Activated T-cell treated with anti-CD3 and anti-CD28 coated beads for 1 hour (primary cell): ENCODE data around the gene HECTD4.
A peak's percentile ranks its signal among the peaks of the same experiment; 100 is the strongest.

Experiments
- DNase-seq: peaks from one replicate; pipeline ENCODE4 v3.0.0-alpha.2; 2020; ENCODE audit warnings: low read depth

HECTD4 gene

DNA sequence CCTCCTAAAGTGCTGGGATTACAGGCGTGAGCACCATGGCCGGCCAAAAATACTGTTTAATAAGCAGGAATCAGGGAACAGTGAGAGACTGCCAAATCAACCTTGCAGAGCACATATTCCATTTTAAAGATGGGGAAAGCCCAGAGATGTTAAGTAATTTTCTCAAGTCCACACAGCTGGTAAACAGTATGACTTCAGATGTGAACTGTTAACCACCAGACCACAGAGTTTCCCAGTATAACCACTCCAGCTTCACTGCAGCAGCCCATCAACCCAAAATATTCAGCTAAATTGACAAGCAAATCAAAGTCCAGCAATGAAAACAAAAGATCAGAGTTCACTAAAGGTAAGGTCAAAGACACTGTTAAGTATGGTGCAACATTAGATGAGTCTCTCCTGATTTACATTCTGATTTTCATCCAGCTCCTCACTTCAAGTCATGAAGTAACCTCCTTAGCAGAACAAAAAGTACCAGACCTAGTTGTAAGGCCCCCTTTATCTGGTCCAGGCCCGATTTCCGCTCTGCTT lies 174.8 kb downstream of the HECTD4 start:
- no peak for DNase-seq

DNA sequence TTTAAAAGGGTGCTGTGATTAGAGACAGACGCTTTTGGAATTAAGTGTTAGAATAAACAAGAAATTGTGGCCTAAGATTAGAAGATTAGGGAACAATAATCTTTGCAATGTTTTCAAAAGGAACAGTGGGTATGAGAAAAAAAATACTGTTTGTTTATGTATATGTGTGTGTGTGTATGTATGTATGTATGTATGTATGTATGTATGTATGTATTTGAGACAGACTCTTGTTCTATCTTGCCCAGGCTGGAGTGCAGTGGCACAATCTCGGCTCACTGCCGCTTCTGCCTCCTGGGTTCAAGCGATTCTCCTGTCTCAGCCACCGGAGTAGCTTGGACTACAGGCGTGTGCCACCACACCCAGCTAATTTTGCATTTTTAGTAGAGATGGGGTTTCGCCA lies 175.3 kb downstream of the HECTD4 start:
- DNase-seq: no peak

DNA sequence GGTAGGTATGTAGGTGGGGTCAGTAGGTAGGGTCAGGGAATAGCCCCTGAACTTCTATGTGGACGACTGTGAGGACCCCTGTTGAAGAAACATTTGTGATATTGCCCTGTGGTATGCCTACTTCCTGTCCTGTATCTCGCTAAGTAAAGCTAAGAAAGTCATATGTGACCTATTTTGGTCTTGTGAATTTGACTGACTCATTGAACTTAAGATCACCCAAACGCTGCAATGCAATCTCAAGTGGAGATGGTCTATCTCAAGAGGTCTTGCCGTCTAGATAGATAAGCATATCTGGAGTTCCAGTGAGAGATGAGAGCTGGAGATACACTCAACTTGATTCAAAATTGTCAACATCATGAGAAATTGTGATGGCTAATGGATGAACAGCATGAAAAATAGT lies 183.1 kb downstream of the HECTD4 start:
- no peak for DNase-seq

DNA sequence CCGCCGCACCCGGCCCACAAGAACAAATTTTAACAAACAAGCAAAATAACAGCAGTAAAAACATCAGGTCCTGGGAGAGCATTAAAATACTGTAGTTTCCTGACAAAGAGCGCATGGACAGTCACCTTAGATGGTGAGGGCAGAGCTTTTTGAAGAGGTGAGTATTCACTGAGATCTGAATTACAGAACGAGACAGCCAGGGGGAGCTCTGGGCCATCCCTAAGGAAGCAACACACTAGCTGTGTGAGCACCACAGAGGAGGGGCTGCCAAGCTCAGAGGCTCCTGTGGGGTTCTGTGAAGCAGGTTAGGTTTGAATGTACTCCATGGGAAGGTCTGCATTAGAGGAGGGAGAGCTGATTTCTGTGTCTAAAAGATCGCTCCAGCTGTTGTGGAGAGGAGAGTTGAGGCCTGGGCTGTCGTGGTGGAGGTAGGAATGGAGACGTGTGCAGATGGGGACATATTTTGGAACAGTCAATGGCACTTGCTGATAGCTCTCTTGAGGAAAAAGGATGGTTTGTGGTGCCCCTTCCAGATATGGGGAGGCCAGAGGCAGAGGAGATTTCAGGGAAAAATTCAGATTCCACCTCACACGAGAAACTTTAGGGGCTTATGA lies 184.0 kb downstream of the HECTD4 start:
- DNase-seq: peak; percentile 26

DNA sequence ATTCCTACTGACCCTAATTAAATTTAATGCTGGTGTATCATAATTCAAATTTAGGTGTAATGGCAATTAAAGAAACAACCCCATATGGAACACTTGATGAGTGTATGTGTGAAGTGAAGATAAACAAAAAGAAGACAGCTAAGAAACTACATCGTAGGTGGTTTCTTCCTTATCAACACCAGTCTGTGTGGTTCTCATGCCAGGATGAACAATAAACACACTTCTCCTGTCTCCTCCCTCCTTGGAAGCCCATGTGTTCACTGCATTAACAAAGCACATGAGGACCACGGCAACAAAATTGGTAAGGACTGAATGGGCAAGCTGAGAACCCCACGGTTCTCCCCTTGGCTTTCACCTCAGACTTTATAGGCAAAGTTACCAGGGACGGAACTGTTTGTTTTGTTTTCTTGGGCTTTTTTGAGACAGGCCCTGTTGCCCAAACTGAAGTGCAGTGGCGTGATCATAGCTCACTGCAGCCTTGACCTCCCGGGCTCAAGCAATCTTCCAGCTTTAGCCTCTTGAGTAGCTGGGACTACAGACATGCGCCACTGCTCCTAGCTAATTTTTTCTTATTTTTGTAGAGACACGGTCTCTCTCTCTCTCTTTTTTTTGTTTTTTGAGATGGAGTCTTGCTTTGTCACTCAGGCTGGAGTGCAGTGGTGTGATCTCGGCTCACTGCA lies 185.9 kb downstream of the HECTD4 start:
- no peak for DNase-seq

DNA sequence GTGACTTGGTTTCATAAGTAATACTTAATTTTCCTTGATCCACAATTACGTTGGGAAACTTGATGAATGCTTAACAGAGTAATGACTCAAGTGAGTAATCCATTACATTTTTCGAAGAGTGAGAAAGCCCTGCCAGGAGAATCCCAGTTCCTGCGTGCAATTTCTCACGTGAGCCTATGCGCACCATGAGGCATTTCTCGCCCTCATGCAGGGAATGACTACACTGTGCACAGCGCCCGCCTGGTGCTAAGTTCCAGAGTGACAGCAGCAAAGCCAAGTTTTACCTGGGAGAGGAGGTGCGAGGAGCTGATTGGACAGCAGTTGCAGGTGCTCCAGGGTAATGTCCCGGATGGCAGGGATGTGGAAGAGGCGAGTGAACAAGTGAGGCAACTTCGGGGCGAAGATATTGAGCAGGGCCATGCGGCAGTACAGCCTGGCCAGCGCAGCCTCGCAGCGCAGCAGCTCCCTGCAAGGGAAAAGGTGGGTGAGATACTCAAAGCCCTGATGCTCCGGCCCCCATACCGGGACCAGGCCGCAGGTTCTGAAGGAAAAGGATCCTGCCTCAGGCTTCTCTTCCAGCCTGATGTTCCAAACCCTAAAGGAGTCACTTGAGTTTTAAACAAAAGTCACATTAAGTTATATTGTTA lies 187.5 kb downstream of the HECTD4 start:
- no peak for DNase-seq

DNA sequence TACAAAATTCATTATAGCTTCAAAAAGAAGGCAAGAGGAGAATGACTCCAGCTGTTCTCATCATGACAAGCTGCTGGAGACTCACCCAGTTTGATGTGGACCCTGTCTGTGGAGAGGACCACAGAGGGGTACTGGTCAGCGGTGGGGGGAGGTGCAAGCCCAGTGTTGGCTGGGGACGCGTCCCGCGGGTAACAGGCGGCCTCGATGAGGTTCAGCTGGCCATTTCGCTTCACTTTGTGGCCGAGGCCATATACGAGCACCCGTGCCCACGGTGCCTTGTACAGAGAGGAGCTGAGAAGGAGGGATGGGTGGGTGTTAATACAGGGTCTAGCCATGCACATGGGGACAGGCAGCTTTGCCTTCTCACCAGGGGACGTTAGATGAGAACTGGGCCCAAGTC lies 189.8 kb downstream of the HECTD4 start:
- no peak for DNase-seq

DNA sequence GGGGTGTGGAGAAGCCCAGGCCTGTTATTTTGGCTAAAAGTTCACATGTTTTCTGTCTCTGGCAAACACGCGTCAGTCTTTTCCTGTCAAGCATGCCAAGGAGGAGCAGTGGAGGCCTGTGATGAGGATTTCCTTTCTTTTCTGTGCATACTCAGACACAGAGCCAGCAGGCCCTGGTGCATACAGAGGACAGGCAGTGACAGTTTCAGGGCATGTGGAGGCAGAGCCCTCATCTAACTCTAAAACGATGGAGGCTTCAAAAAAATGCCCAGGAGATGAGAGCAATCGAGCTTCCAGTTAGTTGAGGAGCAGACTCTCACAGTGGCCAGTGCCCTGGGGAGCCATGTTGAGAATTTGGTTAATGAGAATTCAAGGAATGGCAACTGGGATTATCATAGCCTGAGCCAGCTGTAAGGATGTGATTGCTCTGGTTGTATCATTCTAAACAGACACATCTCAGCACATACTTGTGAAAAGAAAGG lies 190.3 kb downstream of the HECTD4 start:
- DNase-seq: no peak

DNA sequence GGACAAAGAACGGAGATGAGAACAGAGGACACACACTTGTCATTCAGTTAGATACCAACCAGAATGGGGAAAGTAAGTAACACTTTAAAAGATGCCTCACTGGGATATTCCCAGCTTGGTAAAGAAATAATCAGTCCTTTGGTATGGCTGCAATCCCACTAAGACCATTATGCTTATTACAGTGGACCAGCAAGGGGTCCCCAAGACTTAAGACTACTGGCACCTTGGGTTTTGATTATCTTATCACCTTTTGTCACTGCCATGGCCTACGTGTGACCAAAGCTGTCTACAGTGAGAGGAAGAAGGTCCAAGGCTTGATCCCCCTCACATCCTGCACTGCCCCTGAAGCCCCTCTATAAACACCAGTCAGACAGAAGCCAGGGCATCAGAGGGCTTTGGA lies 191.0 kb downstream of the HECTD4 start:
- DNase-seq: no peak

DNA sequence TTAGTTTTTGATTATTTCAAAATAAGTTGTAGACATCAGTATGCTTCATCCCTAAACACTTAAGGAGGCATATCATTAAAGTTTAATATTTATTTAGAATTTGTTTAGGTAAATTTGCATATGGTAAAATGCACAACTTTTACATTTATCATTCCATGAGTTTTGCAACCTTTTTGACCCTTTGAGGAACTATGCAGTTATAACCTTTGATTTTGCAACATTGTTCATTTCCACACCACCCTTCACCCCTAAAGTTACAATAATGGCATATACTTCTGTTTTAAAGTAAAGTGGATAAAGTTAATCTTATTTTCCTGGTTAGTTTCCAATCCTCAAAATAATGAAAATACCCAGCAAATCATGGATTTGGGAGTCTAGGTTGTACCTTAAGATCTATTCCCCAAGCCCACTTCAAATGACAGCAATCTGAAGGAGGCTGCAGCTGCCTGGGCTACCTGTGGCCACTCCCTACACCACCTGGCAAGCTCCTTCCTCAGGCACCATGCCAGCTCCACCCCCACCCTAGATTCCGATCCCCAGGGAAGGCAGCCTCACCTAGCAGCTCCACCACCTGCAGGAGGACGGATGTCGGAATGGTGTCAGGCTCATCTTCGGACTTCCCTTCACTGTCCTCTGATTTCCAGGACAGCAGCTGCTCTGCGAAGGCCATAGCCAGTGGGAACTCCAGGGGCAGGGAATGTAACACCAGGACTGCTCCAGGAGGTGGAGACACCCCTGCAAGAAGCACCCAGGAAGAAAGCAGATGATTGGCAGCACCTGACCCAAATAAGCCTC lies 191.8 kb downstream of the HECTD4 start:
- no peak for DNase-seq

DNA sequence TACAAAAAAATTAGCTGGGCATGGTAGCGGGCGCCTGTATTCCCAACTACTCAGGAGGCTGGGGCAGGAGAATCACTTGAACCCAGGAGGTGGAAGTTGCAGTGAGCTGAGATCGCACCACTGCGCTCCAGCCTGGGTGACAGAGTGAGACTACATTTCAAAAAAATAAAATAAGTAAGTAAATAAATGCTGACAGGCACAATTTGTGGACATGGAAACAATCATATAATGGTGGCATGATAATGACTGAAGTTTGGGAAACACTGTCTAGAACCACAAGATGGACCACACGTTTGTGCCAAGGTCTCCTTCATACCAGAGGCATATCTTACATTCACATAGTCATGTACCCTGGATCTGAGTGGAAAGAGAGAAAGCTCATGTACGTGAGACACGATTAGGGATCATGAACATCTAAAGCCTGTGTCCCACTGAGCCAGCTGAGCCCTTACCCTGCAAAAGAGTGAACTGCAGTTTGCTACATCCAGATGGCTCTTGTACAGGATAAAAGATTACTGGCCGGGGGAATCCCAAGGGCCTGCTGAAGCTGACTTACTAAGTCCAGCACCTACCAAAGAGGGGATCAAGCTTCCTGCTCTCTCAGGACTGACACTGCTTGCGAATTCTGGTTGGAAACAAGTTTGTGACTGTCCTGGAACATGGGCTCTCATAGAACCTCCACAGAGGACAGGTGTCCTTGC lies 194.0 kb downstream of the HECTD4 start:
- DNase-seq: no peak

DNA sequence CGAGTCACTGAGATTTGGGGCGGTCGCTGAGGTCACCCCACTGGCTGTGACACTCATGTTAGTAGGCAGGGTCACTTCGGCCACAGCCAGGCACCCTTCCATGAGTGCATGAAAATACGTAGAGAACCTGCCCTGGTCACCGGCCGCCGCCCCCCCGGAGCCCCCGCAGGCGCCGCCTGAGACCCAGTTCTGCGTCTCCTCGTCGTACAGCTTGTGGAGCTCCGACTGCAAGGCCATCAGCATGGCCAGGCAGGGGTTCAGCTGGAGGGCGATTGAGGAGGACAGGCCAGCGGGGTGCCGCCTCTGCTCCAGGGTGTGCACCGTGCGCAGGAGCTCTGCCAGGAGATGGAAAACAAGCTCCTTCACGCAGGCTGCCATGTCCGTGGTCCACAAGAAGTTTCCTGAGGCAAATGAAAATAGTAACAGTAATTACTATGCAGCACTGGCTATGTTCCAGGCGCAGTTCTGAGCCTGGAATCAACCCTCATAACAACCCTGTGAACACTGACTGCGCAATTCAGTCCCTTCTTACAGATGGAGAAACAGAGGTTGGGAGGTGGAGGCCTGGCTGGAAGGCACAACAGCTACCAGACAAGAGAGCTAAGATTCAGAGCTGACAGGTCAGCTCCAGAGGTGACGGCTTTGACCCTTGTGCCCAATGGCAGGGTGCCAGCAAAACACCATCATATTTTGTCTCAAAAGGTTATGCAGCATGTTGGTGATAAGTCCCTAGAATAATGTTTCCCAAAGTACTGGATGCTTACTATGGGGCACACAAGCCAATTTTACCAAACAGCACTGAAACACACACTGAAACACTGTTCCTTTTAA lies 196.9 kb downstream of the HECTD4 start:
- no peak for DNase-seq

DNA sequence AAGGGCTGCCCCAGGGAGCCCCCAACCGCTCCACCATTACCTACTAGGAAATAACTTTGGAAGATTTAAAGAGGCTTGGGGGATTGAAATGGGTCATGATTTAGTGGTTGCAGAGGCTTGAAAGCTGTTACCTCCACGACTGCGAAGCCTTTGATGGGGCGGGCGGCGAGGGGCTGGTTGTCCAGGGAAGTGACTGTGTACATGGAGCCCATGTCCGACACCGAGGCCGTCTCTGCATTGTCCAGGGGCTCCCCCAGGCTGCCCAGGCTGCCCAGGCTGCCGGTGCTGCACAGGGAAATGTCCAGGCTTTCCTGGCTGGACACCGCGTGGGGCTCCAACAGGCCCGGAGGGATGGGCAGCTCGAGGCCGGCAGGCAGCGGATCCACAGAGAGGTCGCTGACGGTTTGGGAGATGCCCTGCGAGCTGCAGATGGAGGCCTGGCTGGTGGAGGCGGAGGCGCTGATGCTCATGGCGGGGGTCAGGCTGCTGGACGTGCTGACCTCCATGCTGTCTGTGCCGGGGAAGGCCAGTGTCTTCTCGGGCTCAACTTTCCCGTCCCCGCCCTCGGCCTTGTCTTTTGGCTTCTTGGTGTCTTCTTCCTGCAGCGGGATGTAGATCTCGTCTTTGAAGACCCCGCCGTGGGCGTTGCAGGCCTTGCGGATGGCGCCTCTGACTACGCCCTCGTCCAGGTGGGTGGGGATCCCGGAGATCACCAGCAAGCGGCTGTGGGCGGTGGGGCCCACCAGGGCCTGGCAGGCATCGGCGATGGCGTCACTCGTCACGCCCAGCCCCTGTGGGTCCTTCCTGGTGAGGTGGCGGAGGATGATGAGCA lies 198.0 kb downstream of the HECTD4 start:
- no peak for DNase-seq

DNA sequence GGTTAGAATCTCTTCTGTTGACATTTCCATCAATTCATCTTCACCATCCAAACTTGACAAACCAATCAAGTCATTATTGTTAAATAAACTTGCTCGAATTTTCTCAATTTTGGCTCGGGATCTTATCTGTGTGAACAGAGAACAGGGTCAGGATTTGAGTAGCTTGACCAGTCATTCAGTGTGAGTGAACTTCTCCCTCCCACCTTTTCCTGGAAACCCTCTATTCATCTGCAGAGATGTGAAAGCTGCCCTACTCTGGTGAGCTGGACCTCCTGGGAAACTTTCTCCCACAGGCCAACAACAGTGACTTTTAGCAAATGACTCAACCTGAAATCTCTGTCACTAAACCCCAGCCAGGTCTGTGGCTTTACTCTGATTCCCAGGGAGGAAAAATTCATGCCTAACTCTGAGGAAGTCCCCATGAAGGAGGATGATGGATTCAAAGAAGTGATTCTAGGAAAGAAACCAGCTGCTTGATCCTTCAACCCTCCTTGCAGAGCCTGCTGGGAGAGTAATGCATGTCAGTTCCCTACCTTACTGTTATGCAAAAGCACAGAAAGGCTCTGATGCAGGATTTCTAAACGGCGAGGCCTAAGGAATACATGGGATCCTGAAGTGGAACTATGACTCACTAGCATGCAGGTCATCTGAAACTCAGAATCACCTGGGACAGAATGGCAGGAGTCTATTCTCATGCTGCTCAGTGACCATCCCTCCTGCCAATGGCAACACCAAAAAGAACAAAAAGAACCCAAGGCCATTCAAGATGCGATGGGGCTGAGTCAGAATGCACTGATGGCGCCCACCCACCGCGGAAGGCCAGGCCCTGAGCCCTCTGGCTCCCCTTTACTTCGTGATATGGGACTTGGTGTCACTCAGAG lies 198.8 kb downstream of the HECTD4 start:
- DNase-seq: no peak

DNA sequence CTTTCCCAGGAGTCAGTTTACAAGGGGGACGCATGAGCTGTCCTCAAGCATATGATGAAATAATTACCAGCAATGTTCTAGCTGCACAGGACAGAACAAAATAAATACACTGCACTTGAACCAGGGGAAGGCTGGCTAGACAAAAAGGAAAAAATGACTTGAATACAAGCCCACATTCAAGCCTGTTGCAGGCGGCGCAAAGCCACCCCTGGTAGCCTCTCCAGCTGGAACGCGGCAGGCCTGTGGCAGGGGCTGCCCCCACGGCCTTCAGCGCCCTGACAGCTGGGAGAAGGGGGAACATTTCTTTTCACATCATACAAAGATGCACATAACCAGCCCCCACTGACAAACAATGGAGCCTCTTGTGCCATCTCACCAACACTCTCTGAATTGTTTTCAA lies 199.7 kb downstream of the HECTD4 start:
- no peak for DNase-seq

DNA sequence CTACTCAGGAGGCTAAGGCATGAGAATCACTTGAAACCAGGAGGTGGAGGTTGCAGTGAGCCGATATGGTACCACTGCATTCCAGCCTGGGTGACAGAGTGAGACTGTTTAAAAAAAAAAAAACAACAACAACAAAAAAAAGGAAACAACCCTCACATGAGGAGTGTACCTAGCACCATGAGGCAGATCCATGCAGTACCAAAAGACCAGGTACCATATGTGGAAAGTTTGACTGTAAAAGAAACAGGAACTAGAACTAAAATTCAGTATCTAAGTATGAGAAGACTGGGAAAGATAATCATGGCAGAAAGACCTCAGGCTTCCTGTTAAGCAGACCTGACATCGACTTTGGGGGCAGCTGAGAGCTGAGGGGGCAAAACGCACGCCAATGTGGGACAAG lies 201.8 kb downstream of the HECTD4 start:
- no peak for DNase-seq

DNA sequence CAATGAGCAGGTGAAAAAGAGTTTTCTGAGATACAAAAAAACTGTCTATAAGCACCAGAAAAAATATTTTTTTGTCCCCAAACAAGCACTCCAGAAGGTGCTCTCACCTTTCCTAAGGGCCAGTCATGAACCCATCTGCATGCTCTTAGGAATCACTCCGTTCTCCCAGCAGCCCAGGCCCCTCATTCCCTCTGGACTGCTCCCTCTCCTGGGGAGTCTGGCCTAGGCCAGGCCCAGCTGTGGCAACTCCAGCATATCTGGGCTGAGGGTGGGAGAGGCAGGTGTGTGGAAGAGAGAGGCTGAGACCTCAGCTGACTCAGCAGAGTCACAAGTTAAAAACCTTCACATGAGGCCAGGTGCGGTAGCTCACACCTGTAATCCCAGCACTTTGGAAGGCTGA lies 202.3 kb downstream of the HECTD4 start:
- DNase-seq: no peak

DNA sequence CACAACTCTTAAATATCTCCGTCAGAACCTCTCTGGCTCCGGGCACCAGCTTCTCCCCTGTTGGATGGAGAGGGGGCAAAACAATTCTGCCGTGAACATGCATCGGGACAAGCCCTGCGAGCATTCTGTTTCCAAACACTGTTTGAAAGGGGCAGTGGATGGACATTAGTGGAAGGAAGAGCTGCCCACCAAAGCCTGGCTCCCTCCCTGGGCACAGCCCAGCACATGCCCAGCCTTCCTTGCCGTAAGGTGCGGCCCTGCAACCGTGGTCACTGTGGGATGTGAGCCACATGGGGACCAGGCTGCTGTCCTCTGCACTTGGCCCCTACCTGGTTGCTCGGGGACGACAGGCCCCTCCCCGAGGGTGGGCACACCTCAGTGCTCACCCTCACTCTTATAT lies 202.9 kb downstream of the HECTD4 start:
- no peak for DNase-seq

DNA sequence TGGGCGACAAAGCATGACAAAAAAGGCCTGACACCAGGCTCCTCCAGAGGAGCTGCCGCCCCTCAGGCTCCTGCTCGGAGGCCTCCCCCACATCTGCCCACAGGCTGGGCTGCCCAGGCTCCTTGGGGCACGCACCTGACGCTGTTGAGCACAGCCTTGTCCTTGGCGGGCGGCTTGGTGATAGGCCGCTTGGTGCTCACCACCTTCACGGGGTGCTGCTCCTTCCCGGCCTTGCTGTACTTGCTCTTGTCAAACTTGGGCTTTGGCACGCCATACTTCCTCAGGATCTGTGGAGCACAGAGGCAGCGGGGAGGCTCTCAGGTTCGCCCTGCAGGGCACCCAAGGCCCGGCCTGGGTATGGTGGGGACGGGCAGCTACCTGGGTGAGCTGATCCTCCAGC lies 203.4 kb downstream of the HECTD4 start:
- no peak for DNase-seq
